DND-41 (cell line): ENCODE measurements around the gene NLRP6.

ENCODE experiments used
- CTCF ChIP-seq: IDR thresholded peaks from 2 replicates; pipeline ENCODE4 v1.5.1; 2012; ENCODE audit warnings: borderline replicate concordance, low read length, moderate library complexity, mild to moderate bottlenecking; ENCODE audit not compliant: poor library complexity, severe bottlenecking; ENCODE audit errors: extremely low read depth
- EZH2 ChIP-seq: IDR thresholded peaks from 3 replicates; pipeline ENCODE4 v1.6.1; 2012; ENCODE audit warnings: borderline replicate concordance, low read depth, mild to moderate bottlenecking, moderate library complexity, low read length, inconsistent platforms; ENCODE audit not compliant: severe bottlenecking

GRCh38 chr11:313304-313786 is 35.1 kb downstream of the NLRP6 start:
- TF ChIP-seq CTCF = no peak
- TF ChIP-seq EZH2 = no peak
